CMK (cell line): Measurements from ENCODE around the gene SRSF11.
"Not testable (repeated sequence)": the region's sequence is repeated elsewhere in the genome, so short reads cannot be mapped to it uniquely, and the experiment has no call there.

ENCODE experiments used
- DNase-seq: peaks from one replicate; pipeline ENCODE4 v3.0.0-alpha.2; 2010; ENCODE audit warnings: low read depth

The SRSF11 gene

GRCh38 chr1:70221238-70222121 lies at the start of gene SRSF11:
Gene SRSF11, plus strand, starts transcription at chr1:70221380. Its CDS starts 257 bp downstream, at chr1:70221637.
- peak; percentile 83 for DNase-seq

DNA sequence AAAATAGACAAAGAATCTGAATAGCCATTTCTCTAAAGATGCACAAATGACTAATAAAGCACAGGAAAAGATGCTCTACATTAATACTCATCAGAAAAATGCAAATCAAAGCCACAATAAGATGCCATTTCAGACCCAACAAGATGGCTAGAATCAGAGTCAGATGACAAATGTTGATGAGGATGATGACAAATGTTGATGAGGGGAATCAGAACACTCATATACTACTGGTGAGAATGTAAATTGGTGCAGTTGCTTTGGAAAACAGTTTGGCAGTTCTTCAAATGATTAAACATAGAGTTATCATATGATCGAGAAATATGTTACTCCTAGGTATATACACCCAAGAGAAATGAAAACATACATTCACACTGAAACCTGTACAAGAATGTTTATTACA lies 49.7 kb upstream of the SRSF11 start:
- no peak for DNase-seq

DNA sequence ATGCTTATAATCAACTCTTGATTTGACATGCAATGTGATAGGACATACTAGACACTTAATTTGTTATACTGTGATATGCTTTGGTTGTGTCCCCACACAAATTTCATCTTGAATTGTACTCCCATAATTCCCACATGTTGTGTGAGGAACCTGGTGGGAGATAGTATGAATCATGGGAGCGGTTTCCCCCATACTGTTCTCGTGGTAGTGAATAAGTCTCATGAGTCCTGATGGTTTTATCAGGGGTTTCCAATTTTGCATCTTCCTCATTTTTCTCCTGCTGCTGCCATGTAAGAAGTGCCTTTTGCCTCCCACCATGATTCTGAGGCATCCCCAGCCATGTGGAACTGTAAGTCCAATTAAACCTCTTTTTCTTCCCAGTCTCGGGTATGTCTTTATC lies 36.0 kb upstream of the SRSF11 start:
- DNase-seq = not testable (repeated sequence)

DNA sequence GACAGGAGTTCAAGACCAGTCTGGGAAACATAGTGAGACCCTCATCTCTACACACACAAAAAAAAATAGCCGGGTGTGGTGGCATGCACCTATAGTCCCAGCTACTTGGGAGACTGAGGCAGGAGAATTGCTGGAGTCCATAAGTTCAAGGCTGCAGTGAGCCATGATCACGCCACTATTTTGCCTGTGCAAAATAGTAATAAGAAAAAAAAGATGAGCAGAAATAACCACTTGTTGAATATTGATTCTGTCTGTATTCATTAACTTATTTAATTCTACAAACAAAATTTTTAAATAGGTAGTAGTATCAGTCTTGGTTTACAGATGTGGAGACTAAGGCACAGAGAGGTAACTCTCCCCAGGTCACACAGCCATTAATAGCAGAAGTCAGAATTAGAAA lies 32.7 kb upstream of the SRSF11 start:
- no peak for DNase-seq

- DNase-seq = no peak
These were observed 31.0 kb upstream of the SRSF11 start for GRCh38 chr1:70190180-70190579.

DNA sequence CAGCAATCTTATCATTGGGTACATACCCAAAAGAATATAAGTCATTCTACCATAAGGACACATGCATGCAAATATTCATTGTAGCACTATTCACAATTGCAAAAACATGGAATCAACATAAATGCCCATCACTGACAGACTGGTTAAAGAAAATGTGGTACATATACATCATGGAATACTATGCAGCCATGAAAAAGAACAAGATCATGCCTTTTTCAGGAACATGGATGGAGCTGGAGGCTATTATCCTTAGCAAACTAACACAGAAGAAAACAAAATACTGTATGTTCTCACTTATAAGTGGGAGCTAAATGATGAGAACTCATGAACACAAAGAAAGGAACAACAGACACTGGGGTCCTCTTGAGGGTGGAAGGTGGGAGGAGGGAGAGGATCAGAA lies 28.7 kb upstream of the SRSF11 start:
- not testable (repeated sequence) for DNase-seq

GRCh38 chr1:70194601-70195000 lies 26.6 kb upstream of the SRSF11 start:
- no peak for DNase-seq

DNA sequence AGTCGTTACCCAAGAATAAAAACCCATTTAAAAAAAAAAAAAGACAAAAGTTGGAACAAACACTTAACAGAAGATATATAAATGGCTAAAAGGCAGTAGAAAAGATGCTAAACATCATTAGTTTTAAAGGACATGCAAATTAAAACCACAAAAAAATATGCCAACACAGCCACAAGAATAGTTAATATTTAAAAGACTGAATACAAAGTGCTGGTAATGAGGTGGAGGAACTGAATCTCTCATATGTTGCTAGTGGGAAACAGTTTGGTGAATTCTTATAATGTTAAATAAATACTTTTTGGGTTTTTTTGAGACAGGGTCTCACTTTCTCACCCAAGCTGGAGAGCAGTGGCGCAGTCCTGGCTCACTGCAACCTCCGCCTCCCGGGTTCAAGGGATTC lies 25.8 kb upstream of the SRSF11 start:
- DNase-seq = no peak

- DNase-seq = no peak
These were observed 24.8 kb upstream of the SRSF11 start for GRCh38 chr1:70196333-70196732.

DNA sequence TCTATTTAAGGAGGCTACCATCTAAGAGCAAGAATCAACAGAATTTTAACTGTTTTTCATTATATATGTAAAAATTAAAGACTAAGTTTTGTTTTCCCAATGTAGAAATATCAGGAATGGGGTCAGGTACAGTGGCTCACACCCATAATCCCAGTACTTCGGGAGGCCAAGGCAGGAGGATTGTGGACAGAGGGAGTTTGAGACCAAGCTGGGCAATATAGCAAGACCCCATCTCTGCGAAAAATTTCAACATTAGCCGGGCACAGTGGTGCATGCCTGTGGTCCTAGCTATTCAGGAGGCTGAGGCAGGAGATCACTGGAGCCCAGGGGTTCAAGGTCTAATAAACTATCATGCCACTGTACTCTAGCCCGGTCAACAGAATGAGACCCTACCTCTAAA lies 21.1 kb upstream of the SRSF11 start:
- DNase-seq = no peak

DNA sequence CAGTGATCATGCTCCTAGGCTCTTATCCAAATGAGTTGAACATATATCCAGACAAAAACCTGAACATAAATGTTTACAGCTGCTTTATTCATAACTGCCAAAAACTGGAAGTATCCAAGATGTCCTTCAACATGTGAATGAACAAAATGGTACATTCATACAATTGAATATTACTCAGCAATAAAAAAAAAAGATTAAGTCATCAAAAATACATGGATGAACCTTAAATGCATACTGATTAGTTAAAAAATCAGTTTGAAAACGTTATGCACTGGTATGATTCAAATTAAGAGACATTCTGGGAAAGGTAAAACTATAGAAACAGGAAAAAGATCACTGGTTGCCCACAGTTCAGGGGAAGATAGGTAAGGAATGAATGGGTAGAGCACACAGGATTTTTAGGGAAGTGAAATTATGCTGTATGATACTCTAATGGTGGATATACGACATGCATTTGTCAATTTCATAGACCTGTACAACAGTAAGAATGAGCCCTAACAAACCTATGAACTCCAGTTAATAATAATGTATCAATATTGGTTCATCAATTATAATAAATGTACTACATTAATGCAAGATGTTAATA lies 18.9 kb upstream of the SRSF11 start:
- DNase-seq = no peak

DNA sequence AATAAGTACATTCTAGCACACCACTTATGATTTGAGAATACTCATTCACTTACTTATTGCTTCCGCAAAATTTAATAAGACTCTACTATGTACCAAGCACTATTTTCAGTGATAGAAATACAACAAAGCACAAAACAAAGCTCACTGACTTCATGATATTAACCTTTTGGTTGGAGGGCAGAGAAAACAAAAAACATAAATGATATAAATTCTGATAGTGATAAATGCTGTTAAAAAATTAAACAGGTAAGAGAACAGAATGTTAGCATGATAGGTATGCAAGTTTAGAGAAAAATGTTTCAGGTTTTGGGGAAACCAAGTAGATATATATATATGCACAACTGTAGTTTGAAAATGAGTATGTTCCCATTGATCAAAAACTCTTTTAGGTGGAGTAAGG lies 17.0 kb upstream of the SRSF11 start:
- no peak for DNase-seq

- DNase-seq = no peak
These were observed 16.6 kb upstream of the SRSF11 start for GRCh38 chr1:70204600-70204999.

DNA sequence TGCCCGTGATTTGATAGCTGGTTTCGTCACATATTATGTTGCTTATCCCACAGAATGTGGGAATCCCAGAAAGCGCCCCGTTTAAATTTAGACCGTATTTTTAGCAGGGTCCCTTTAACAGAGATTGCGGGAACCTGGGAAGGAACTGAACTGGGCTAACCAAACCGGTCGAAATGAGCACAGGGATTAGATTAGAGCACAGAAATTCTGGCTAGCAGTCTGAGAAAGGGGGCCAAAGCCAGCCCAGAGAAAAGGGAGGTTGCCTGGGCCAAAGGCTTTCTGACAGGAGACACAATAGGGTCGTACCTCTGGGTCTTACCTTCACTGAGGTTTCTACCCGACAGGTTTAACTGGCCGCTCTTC lies 16.1 kb upstream of the SRSF11 start:
- DNase-seq = no peak

DNA sequence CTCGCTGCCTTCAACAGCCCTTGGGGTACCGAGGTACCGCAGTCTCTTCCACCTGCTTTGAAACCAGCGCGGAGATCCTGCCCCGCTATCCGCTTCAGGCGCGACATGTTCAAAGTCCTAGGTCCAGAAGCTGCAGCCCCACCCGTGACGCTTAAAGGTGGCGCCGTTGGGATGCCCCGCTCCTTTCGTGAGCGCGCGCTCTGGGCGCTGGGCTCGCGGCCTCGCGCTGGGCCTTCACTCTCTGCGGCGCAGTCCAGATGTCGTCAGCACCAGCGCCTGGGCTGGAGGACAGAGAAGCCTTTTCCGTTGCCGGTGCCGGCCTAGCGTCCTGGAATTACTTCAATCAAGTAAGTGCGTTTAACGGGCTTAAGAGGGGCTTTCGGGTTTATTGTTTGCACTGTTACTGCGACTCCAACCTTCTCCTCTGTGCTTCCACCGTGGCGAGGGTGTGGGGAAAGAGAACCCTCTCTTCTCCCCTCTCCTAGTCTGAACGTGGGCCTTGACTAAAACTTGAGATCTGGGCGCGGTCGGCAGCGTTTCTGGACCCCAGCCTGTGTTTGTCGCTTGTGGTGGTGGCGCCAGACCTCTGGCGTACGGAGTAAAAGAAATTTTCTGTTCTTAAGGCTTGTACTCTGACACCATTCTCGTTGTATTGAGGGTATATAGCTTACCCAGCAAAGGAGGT lies 15.6 kb upstream of the SRSF11 start, which contains the start of gene LRRC40:
Gene LRRC40, minus strand, starts transcription at position 146 of the 685 bp plus-strand sequence. Its CDS starts 39 bp downstream, at position 107.
- peak; percentile 85 for DNase-seq

DNA sequence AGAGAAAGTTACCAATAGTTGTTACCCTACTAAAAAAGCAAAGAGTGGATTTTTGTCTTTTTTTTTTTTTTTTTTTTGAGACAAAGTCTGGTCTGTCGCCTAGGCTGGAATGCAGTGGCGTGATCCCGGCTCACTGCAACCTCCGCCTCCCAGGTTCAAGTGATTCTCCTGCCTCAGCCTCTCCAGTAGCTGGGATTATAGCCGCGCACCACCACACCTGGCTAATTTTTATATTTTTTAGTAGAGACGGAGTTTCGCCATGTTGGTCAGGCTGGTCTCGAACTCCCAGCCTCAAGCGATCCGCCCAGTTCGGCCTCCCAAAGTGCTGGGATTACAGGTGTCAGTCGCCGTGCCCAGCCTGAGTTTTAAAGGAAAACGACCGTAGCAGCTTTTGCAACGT lies 14.3 kb upstream of the SRSF11 start:
- DNase-seq = not testable (repeated sequence)

- no peak for DNase-seq
These were observed 13.7 kb upstream of the SRSF11 start for GRCh38 chr1:70207492-70207891.

DNA sequence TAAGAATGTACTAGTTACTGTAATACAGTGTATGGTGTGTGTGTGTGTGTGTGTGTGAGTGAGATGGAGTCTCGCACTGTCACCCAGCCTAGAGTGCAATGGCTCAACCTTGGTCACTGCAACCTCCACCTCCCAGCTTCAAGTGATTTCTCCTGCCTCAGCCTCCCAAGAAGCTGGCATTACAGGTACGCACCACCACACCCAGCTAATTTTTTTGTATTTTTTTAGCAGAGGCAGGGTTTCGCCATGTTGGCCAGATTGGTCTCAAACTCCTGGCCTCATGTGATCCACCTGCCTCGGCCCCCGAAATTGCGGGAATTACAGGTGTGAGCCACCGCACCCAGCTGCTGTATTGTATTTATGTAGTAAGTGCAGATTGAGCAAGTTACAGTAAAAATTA lies 12.9 kb upstream of the SRSF11 start:
- DNase-seq = no peak

- DNase-seq = no peak
These were observed 10.4 kb upstream of the SRSF11 start for GRCh38 chr1:70210820-70211219.

- no peak for DNase-seq
These were observed 9.6 kb upstream of the SRSF11 start for GRCh38 chr1:70211541-70211940.

DNA sequence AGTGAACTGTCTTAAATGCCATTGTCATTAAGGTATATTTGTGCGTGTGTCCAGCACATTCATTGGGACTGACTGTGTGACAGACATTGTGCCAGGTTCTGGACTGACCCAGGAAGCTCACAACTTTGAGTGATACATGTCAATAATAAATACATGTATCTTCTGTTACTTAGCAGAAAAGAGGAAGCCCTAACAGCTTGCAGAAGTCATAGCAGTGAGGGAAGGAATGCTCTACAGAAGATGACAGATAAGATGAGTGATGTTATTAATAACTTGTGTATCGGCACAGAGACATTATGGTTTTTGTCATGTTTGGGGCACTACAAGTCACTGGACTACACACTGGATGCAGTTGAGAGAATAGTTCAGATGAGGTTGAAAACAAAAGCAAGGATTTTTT lies 1.2 kb upstream of the SRSF11 start:
- no peak for DNase-seq

- DNase-seq = no peak
These were observed 503 bp upstream of the SRSF11 start for GRCh38 chr1:70220517-70221237.
